Ishikawa (cell line): Measurements from ENCODE around the gene LY6G5C.

Experiments used
- CEBPB ChIP-seq: IDR thresholded peaks from 2 replicates; pipeline ENCODE4 v1.6.1; 2012
- CREB1 ChIP-seq: IDR thresholded peaks from 2 replicates; pipeline ENCODE4 v1.6.1; 2012; ENCODE audit warnings: low read depth
- EGR1 ChIP-seq: IDR thresholded peaks from 2 replicates; pipeline ENCODE4 v1.6.1; 2012
- EP300 ChIP-seq: IDR thresholded peaks from 2 replicates; pipeline ENCODE4 v1.6.1; 2012; ENCODE audit warnings: borderline replicate concordance
- FOXM1 ChIP-seq: IDR thresholded peaks from 2 replicates; pipeline ENCODE4 v1.6.1; 2012; ENCODE audit warnings: low read depth, borderline replicate concordance
- MAX ChIP-seq: IDR thresholded peaks from 2 replicates; pipeline ENCODE4 v1.6.1; 2012
- NFIC ChIP-seq: IDR thresholded peaks from 2 replicates; pipeline ENCODE4 v1.6.1; 2012
- RAD21 ChIP-seq: IDR thresholded peaks from 2 replicates; pipeline ENCODE4 v1.6.1; 2012; ENCODE audit warnings: low read depth
- REST ChIP-seq: IDR thresholded peaks from 2 replicates; pipeline ENCODE4 v1.6.1; 2012; ENCODE audit warnings: low read depth, mild to moderate bottlenecking
- TAF1 ChIP-seq: IDR thresholded peaks from 2 replicates; pipeline ENCODE4 v1.6.1; 2012; ENCODE audit warnings: low read depth, mild to moderate bottlenecking
- TCF12 ChIP-seq: IDR thresholded peaks from 2 replicates; pipeline ENCODE4 v1.6.1; 2012; ENCODE audit warnings: low read depth
- TEAD4 ChIP-seq: IDR thresholded peaks from 2 replicates; pipeline ENCODE4 v1.6.1; 2012
- USF1 ChIP-seq: IDR thresholded peaks from 2 replicates; pipeline ENCODE4 v1.6.1; 2012
- YY1 ChIP-seq: IDR thresholded peaks from 2 replicates; pipeline ENCODE4 v1.6.1; 2012; ENCODE audit warnings: low read depth
- ZBTB7A ChIP-seq: IDR thresholded peaks from 2 replicates; pipeline ENCODE4 v1.6.1; 2012; ENCODE audit warnings: low read depth

Gene LY6G5C

GRCh38 chr6:31702819-31703716 lies 22.2 kb upstream of the LY6G5C start, which contains the start of gene ABHD16A:
ABHD16A (minus strand) TSS chr6:31703324; CDS start chr6:31703281, 43 bp downstream.
- TF ChIP-seq MAX (peak; percentile 43; the same call in 1 of the 2 replicates), NFIC (no peak), TEAD4 (peak; percentile 33; the same call in 1 of the 2 replicates), RAD21 (peak; percentile 1; the same call in 1 of the 2 replicates), YY1 (peak; percentile 57), EP300 (no peak; the same call in 1 of the 2 replicates), CREB1 (peak; percentile 85), TAF1 (peak; percentile 65), CEBPB (peak; percentile 99), ZBTB7A (peak; percentile 34; the same call in 1 of the 2 replicates)

GRCh38 chr6:31702405-31702818 lies 21.5 kb upstream of the LY6G5C start:
- TF ChIP-seq ZBTB7A (peak; percentile 39; the same call in 1 of the 2 replicates), EGR1 (no peak)

GRCh38 chr6:31701666-31702404 lies 21.0 kb upstream of the LY6G5C start:
- no peak; the same call in 1 of the 2 replicates for TF ChIP-seq ZBTB7A
- TF ChIP-seq TAF1 = no peak
- no peak for TF ChIP-seq USF1
- no peak for TF ChIP-seq TEAD4
- TF ChIP-seq EP300 = no peak
- TF ChIP-seq EGR1 = no peak
- no peak for TF ChIP-seq RAD21
- no peak for TF ChIP-seq FOXM1
- no peak for TF ChIP-seq CREB1

GRCh38 chr6:31700740-31701401 lies 20.0 kb upstream of the LY6G5C start:
- TF ChIP-seq TCF12 (no peak), FOXM1 (no peak), NFIC (no peak), RAD21 (no peak), TEAD4 (no peak), CEBPB (no peak), YY1 (no peak), USF1 (no peak), CREB1 (no peak), EP300 (no peak), MAX (no peak), EGR1 (no peak), ZBTB7A (no peak), REST (no peak), TAF1 (no peak)

GRCh38 chr6:31697555-31697954 lies 16.7 kb upstream of the LY6G5C start:
- TF ChIP-seq TAF1 = no peak
- TF ChIP-seq YY1 = no peak
- no peak for TF ChIP-seq FOXM1
- no peak for TF ChIP-seq EP300
- no peak for TF ChIP-seq CREB1

GRCh38 chr6:31693535-31693934 lies 12.7 kb upstream of the LY6G5C start:
- TF ChIP-seq YY1 (no peak), EGR1 (no peak), REST (no peak), EP300 (no peak), ZBTB7A (no peak), TCF12 (no peak), NFIC (no peak), TEAD4 (no peak), CEBPB (no peak), USF1 (no peak), RAD21 (no peak), CREB1 (no peak), TAF1 (no peak), MAX (no peak), FOXM1 (no peak)
